Measurements from ENCODE around the gene LEAP2. TPM values are rescaled to one million over a fixed set of nuclear protein-coding genes. Genes with fewer than 3 reads are reported as not detected.

Gene LEAP2
- polyA plus RNA-seq, 1 of the 3 experiments (the other 2 are of a cell fraction), result 0.64 TPM

DNA sequence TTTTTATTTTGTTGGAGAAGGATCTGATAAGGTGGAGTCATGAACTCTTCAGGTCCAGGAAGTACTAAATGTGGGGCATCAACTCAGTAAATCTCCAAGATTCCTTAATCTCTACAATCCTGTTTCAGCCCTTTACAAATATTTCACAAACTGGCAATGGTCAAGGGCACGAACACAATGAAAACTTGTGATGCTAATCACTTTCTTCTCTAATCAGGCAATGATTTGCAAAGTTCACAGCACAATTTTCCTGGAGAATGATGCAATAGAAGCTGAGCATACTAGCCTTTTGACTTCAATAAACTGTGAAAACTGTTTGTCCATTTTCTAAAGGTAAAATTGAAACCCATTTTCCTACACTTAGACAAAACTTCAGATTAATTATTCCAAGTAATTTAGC is 24.1 kb upstream of the LEAP2 start:
- no peak for DNase-seq
- H3K27ac ChIP-seq (ENCODE audit: low read depth in 2 of 2, low read length in 1 of 2), result no peak overlapping the region
- TF ChIP-seq POLR2AphosphoS5 (IDR thresholded peaks at IDR 0.05; ENCODE audit: low read depth, low read length) (no peak), NFIC (IDR thresholded peaks at IDR 0.05; ENCODE audit: borderline replicate concordance) (no peak), FOXM1 (IDR thresholded peaks at IDR 0.05; ENCODE audit: low read depth) (no peak), MEF2A (IDR thresholded peaks at IDR 0.05; ENCODE audit: borderline replicate concordance, low read depth) (no peak), EZH2phosphoT487 (IDR thresholded peaks at IDR 0.05; ENCODE audit: borderline replicate concordance, low read depth) (no peak), RCOR1 (IDR thresholded peaks at IDR 0.05; ENCODE audit: low read length) (no peak), CHD2 (IDR thresholded peaks at IDR 0.05; ENCODE audit: low read length, partially characterized antibody) (no peak), TEAD4 (IDR thresholded peaks at IDR 0.05; ENCODE audit: borderline replicate concordance, insufficient read depth) (no peak), MXI1 (IDR thresholded peaks at IDR 0.05; ENCODE audit: low read depth, low read length) (no peak)
- TF ChIP-seq, protein P1, sequence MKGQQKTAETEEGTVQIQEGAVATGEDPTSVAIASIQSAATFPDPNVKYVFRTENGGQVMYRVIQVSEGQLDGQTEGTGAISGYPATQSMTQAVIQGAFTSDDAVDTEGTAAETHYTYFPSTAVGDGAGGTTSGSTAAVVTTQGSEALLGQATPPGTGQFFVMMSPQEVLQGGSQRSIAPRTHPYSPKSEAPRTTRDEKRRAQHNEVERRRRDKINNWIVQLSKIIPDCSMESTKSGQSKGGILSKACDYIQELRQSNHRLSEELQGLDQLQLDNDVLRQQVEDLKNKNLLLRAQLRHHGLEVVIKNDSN (IDR thresholded peaks at IDR 0.05; ENCODE audit: borderline replicate concordance, low read depth), result no peak
- TF ChIP-seq, protein P2, sequence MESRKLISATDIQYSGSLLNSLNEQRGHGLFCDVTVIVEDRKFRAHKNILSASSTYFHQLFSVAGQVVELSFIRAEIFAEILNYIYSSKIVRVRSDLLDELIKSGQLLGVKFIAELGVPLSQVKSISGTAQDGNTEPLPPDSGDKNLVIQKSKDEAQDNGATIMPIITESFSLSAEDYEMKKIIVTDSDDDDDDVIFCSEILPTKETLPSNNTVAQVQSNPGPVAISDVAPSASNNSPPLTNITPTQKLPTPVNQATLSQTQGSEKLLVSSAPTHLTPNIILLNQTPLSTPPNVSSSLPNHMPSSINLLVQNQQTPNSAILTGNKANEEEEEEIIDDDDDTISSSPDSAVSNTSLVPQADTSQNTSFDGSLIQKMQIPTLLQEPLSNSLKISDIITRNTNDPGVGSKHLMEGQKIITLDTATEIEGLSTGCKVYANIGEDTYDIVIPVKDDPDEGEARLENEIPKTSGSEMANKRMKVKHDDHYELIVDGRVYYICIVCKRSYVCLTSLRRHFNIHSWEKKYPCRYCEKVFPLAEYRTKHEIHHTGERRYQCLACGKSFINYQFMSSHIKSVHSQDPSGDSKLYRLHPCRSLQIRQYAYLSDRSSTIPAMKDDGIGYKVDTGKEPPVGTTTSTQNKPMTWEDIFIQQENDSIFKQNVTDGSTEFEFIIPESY (IDR thresholded peaks at IDR 0.05; ENCODE audit: borderline replicate concordance, low read depth), result no peak
- TF ChIP-seq, protein P3, sequence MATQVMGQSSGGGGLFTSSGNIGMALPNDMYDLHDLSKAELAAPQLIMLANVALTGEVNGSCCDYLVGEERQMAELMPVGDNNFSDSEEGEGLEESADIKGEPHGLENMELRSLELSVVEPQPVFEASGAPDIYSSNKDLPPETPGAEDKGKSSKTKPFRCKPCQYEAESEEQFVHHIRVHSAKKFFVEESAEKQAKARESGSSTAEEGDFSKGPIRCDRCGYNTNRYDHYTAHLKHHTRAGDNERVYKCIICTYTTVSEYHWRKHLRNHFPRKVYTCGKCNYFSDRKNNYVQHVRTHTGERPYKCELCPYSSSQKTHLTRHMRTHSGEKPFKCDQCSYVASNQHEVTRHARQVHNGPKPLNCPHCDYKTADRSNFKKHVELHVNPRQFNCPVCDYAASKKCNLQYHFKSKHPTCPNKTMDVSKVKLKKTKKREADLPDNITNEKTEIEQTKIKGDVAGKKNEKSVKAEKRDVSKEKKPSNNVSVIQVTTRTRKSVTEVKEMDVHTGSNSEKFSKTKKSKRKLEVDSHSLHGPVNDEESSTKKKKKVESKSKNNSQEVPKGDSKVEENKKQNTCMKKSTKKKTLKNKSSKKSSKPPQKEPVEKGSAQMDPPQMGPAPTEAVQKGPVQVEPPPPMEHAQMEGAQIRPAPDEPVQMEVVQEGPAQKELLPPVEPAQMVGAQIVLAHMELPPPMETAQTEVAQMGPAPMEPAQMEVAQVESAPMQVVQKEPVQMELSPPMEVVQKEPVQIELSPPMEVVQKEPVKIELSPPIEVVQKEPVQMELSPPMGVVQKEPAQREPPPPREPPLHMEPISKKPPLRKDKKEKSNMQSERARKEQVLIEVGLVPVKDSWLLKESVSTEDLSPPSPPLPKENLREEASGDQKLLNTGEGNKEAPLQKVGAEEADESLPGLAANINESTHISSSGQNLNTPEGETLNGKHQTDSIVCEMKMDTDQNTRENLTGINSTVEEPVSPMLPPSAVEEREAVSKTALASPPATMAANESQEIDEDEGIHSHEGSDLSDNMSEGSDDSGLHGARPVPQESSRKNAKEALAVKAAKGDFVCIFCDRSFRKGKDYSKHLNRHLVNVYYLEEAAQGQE (IDR thresholded peaks at IDR 0.05; ENCODE audit: low read depth, low read length), result no peak
- TF ChIP-seq, protein P4, sequence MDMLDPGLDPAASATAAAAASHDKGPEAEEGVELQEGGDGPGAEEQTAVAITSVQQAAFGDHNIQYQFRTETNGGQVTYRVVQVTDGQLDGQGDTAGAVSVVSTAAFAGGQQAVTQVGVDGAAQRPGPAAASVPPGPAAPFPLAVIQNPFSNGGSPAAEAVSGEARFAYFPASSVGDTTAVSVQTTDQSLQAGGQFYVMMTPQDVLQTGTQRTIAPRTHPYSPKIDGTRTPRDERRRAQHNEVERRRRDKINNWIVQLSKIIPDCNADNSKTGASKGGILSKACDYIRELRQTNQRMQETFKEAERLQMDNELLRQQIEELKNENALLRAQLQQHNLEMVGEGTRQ (IDR thresholded peaks at IDR 0.05; ENCODE audit: borderline replicate concordance, low read depth, low read length), result no peak
- peaks cover 5% of the 10 kb centered on the region for H3F3A ChIP-seq (replicated peaks; ENCODE audit: insufficient read depth)
- no peak overlapping the region for H3K4me3 ChIP-seq (ENCODE audit: low read depth in 2 of 2, low read length in 1 of 2)
- ChIA-PET POLR2A (no interaction called here), CTCF (interaction anchor here (1.0 kb wide), 1 partner anchor 19 kb away, joined by 3 read pairs; the partner anchor contains the start of gene SHROOM1)
- no peaks in the 10 kb centered on the region for H3K36me3 ChIP-seq (replicated peaks in 1 of 2; ENCODE audit: control insufficient read depth in 1 of 2, insufficient read depth in 2 of 2, low read length in 1 of 2)
- no peaks in the 10 kb centered on the region for H3K4me1 ChIP-seq (ENCODE audit: control insufficient read depth in 1 of 2, insufficient read depth in 2 of 2, low read depth in 1 of 2, low read length in 1 of 2)
- H4K20me1 ChIP-seq (ENCODE audit: insufficient read depth), result no peaks in the 10 kb centered on the region
- H2AFZ ChIP-seq (ENCODE audit: low read depth), result no peak overlapping the region
- H3K9me2 ChIP-seq, result no peaks in the 10 kb centered on the region
- WGBS (ENCODE audit: low lambda C conversion rate), result 28% methylated on average over 1 of the region's 1 CpG
- no peaks in the 10 kb centered on the region for H3K79me2 ChIP-seq (ENCODE audit: insufficient read depth)
- H3K4me2 ChIP-seq, result no peak overlapping the region
- H3K9me3 ChIP-seq, result no peaks in the 10 kb centered on the region
- no peak overlapping the region for H3K9ac ChIP-seq
- no peaks in the 10 kb centered on the region for H3K27me3 ChIP-seq (ENCODE audit: insufficient read depth)
